NT2/D1 (cell line): Measurements from ENCODE around the gene OTOGL.

ENCODE experiments used
- SUZ12 ChIP-seq: IDR thresholded peaks from 2 replicates; pipeline ENCODE4 v1.6.1; 2011; ENCODE audit not compliant: insufficient read length, insufficient read depth; ENCODE audit errors: extremely low read depth
- YY1 ChIP-seq: IDR thresholded peaks from 2 replicates; pipeline ENCODE4 v1.6.1; 2011; ENCODE audit not compliant: insufficient read length, insufficient read depth
- ZNF274 ChIP-seq: IDR thresholded peaks from 2 replicates; pipeline ENCODE4 v1.6.1; 2011; ENCODE audit warnings: mild to moderate bottlenecking, low read depth, low read length

DNA sequence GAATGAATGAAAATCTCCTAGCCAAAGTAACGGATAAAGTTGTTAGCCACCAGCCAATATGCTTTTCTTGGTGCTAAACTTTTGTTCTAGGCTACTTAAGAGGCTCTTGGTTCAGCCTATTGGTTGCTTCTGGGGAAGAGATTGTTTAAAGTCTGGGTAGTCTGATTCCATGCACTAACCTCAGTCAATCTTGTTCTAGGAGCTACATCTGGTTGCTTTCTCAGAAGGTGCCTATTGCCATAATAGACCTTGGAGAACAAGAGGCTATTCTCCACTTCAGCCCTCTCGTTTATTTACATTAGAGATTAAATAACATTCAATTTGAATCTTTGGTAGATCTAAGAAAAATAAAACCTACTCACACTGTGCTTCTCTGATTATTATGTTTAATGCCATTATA lies 40.8 kb upstream of the OTOGL start:
- TF ChIP-seq ZNF274, result no peak
- TF ChIP-seq YY1, result no peak
- TF ChIP-seq SUZ12, result no peak
